HG02623 (cell line): ENCODE data around the gene PRM2.

Experiments used
- ATAC-seq: cut with Tn5 transposase; IDR thresholded peaks from one replicate; pipeline ENCODE4 v1.9.1; 2021; ENCODE audit warnings: moderate library complexity; ENCODE audit not compliant: unreplicated experiment

Gene PRM2

GRCh38 chr16:11232852-11233726 is 43.2 kb downstream of the PRM2 start:
- peak; percentile 53 for ATAC-seq

GRCh38 chr16:11232302-11232851 is 43.9 kb downstream of the PRM2 start:
- no peak for ATAC-seq

GRCh38 chr16:11231367-11231970 is 44.8 kb downstream of the PRM2 start:
- ATAC-seq, result no peak

- ATAC-seq, result no peak
Measured at GRCh38 chr16:11229906-11230305, 46.4 kb downstream of the PRM2 start.

GRCh38 chr16:11229432-11229831 is 46.8 kb downstream of the PRM2 start:
- ATAC-seq, result no peak

GRCh38 chr16:11225677-11226549 is 50.4 kb downstream of the PRM2 start:
- no peak for ATAC-seq
